HFFc6 (cell line): Measurements from ENCODE around the gene ZNF343. TPM values are rescaled to one million over a fixed set of nuclear protein-coding genes. Genes with fewer than 3 reads are reported as not detected.

ENCODE experiments used
- DNase-seq: peaks from one replicate; pipeline ENCODE4 v3.0.0-alpha.2; 2018
- H3K27ac Mint-ChIP-seq: 2 replicates; pipeline ENCODE4 v1.8.0; 2020; ENCODE audit warnings: mild to moderate bottlenecking, mixed read lengths
- H3K27me3 Mint-ChIP-seq: 2 replicates; pipeline ENCODE4 v1.8.0; 2021; ENCODE audit warnings: mild to moderate bottlenecking, moderate library complexity, mixed read lengths; ENCODE audit not compliant: insufficient read depth
- H3K36me3 Mint-ChIP-seq: 2 replicates; pipeline ENCODE4 v1.8.0; 2021; ENCODE audit warnings: low read depth, mixed read lengths
- H3K4me1 Mint-ChIP-seq: 2 replicates; pipeline ENCODE4 v1.8.0; 2020; ENCODE audit warnings: low read depth, mixed read lengths
- H3K4me3 Mint-ChIP-seq: 2 replicates; pipeline ENCODE4 v1.8.0; 2020; ENCODE audit warnings: mild to moderate bottlenecking, moderate library complexity, mixed read lengths
- H3K9me3 Mint-ChIP-seq: 2 replicates; pipeline ENCODE4 v1.8.0; 2020; ENCODE audit warnings: mild to moderate bottlenecking, mixed read lengths
- CTCF ChIP-seq: fragments of 200-600 bp; sonication (generic); IDR thresholded peaks from 2 replicates; pipeline ENCODE4 v1.5.0; 2021; ENCODE audit warnings: antibody characterized with exemption, mild to moderate bottlenecking
- total RNA-seq, 6 experiments: library from RNA; stranded (reverse); fragmentation: NEBNext Ultra II Directional; extraction: Animal tissue kit (Norgen Biotek cat#: 25700); gene quantifications; 2 replicates in 1 of 6; 3 replicates in 5 of 6; pipeline ENCODE4 v1.2.3, GENCODE V29; 2021

Gene ZNF343
- total RNA-seq, 6 experiments from 2014 or later, result 6.4 to 9.4 (median 8.8) TPM

GRCh38 chr20:2475850-2476741, 32.6 kb downstream of the ZNF343 start:
- Mint-ChIP-seq H3K27ac (no peak overlapping the region), H3K27me3 (no peaks in the 10 kb centered on the region; the same call in 1 of the 2 replicates), H3K4me1 (peaks cover 42% of the 10 kb centered on the region), H3K36me3 (peaks cover 32% of the 10 kb centered on the region), H3K4me3 (no peak overlapping the region), H3K9me3 (no peaks in the 10 kb centered on the region)
- no peak for DNase-seq
- TF ChIP-seq CTCF, result no peak

GRCh38 chr20:2473516-2473915, 35.2 kb downstream of the ZNF343 start:
- Mint-ChIP-seq H3K4me3 (peak overlapping the region; percentile 58), H3K9me3 (no peaks in the 10 kb centered on the region), H3K27ac (peak overlapping the region; percentile 89), H3K4me1 (peaks cover 62% of the 10 kb centered on the region), H3K27me3 (peaks cover 7% of the 10 kb centered on the region), H3K36me3 (peaks cover 47% of the 10 kb centered on the region)
- TF ChIP-seq CTCF, result no peak
- peak; percentile 96 for DNase-seq

- Mint-ChIP-seq H3K9me3 (no peaks in the 10 kb centered on the region), H3K27ac (peak within 1 kb of the TSS; percentile 100), H3K27me3 (peaks cover 7% of the 10 kb centered on the region), H3K36me3 (peaks cover 52% of the 10 kb centered on the region), H3K4me3 (peak within 1 kb of the TSS; percentile 99), H3K4me1 (peaks cover 90% of the 10 kb centered on the region)
- DNase-seq, result peak; percentile 98
- no peak for TF ChIP-seq CTCF
Measured at GRCh38 chr20:2470423-2471193, 38.1 kb downstream of the ZNF343 start, which contains the start of gene SNRPB. TSS of gene SNRPB (minus strand) at chr20:2470789. CDS start at chr20:2470690, 99 bp downstream.

- Mint-ChIP-seq H3K36me3 (peaks cover 58% of the 10 kb centered on the region), H3K9me3 (no peaks in the 10 kb centered on the region), H3K27me3 (peaks cover 7% of the 10 kb centered on the region), H3K4me1 (peaks cover 88% of the 10 kb centered on the region), H3K27ac (peak overlapping the region; percentile 100), H3K4me3 (peak overlapping the region; percentile 99)
- TF ChIP-seq CTCF, result no peak
- DNase-seq, result peak; percentile 40
Measured at GRCh38 chr20:2469991-2470422, 38.7 kb downstream of the ZNF343 start.

GRCh38 chr20:2468581-2469407, 39.9 kb downstream of the ZNF343 start:
- H3K36me3 Mint-ChIP-seq, result peaks cover 70% of the 10 kb centered on the region
- peak overlapping the region; percentile 100 for H3K27ac Mint-ChIP-seq
- H3K4me1 Mint-ChIP-seq, result peaks cover 78% of the 10 kb centered on the region

More at GRCh38 chr20:2468581-2469407, 39.9 kb downstream of the ZNF343 start:
- H3K9me3 Mint-ChIP-seq, result no peaks in the 10 kb centered on the region
- H3K27me3 Mint-ChIP-seq, result peaks cover 7% of the 10 kb centered on the region
- TF ChIP-seq CTCF, result no peak
- no peak for DNase-seq
- H3K4me3 Mint-ChIP-seq, result peak overlapping the region; percentile 99
